Measurements from ENCODE around the gene CS.

Gene CS

DNA sequence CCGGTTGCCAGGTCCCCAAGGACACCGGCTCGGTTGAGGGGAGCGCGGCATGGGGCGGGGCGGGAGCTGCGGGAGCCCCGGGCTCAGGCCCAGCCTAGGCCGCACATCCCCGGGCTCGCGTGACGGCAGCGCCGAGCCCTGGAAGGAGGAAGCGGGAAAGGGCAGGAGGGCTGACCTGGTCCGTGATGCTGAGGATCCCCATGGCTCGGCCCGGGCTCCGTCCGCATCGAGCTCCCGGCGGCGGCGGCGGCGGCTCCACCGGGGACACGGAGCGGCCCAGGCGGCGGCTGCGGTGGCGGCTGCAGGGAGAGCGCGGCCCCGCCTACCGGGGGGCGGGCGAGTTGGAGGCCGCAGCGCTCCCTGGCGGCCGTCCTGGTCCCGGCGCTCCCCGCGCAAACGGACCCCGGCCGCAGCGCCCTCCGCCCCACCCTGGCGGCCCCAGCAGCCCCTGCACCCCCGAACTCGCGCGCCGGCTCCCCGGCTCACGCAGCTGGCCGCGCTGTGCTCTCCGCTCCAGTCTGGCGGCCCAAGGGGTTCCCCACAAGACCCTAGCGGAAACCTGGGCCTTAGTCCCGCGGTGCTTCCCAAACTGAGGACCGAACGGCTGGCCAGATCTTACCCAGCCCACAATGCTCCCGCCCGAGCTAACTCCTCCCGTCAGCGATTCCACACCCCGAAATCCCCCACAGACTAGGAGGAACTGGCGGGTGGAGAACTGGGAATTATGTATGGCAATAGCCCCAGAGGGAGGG is 41.9 kb downstream of the CS start, which contains the start of gene ANKRD52:
Gene ANKRD52, minus strand, starts transcription at position 317 of the 752 bp plus-strand sequence. Its CDS starts 115 bp downstream, at position 202.
- TF ChIP-seq CREB1 (IDR thresholded peaks at IDR 0.05; ENCODE audit: low read depth) (no peak), TEAD4 (IDR thresholded peaks at IDR 0.05) (peak; percentile 3), YY1 (IDR thresholded peaks at IDR 0.05; ENCODE audit: low read depth) (peak; percentile 54; the same call in 1 of the 2 replicates), RAD21 (IDR thresholded peaks at IDR 0.05; ENCODE audit: low read depth) (peak; percentile 11; the same call in 1 of the 2 replicates), TCF12 (IDR thresholded peaks at IDR 0.05; ENCODE audit: low read depth) (no peak; the same call in 1 of the 2 replicates), EGR1 (IDR thresholded peaks at IDR 0.05) (peak; percentile 5; the same call in 1 of the 2 replicates), TAF1 (IDR thresholded peaks at IDR 0.05; ENCODE audit: low read depth) (peak; percentile 59; the same call in 1 of the 2 replicates), CEBPB (IDR thresholded peaks at IDR 0.05) (no peak), NFIC (IDR thresholded peaks at IDR 0.05) (no peak; the same call in 1 of the 2 replicates), EP300 (IDR thresholded peaks at IDR 0.05; ENCODE audit: borderline replicate concordance) (peak; percentile 23; the same call in 1 of the 2 replicates), FOXM1 (IDR thresholded peaks at IDR 0.05; ENCODE audit: borderline replicate concordance, low read depth) (no peak), ZBTB7A (IDR thresholded peaks at IDR 0.05; ENCODE audit: low read depth) (peak; percentile 100)
- TF ChIP-seq, protein P1, sequence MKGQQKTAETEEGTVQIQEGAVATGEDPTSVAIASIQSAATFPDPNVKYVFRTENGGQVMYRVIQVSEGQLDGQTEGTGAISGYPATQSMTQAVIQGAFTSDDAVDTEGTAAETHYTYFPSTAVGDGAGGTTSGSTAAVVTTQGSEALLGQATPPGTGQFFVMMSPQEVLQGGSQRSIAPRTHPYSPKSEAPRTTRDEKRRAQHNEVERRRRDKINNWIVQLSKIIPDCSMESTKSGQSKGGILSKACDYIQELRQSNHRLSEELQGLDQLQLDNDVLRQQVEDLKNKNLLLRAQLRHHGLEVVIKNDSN (IDR thresholded peaks at IDR 0.05), result 0 out of 2 replicates have a peak, but pooled peaks have one; percentile 9
- TF ChIP-seq, protein P2, sequence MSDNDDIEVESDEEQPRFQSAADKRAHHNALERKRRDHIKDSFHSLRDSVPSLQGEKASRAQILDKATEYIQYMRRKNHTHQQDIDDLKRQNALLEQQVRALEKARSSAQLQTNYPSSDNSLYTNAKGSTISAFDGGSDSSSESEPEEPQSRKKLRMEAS (IDR thresholded peaks at IDR 0.05), result peak; percentile 28

GRCh38 chr12:56257491-56258067 is 42.6 kb downstream of the CS start:
- TF ChIP-seq ZBTB7A (IDR thresholded peaks at IDR 0.05; ENCODE audit: low read depth) (peak; percentile 25; the same call in 1 of the 2 replicates), RAD21 (IDR thresholded peaks at IDR 0.05; ENCODE audit: low read depth) (no peak)

DNA sequence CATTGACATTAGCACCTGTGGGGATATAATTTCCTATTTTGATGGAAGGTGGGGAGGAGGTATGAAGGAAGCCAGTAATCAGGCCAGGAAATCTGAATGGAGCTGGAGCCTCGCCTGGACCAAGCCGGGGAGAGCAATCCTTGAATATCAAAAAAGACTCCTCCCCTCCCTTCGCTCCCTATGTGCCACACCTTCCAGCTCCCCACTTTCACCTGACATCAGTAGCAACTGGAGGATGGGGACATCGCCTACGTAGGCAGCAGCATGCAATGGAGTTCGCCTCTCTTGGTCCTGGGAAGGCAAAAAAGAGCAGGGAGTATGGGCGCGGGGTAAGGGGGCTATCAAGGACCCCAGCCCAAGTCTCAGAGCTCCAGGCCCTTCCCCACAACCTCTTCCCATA is 43.1 kb downstream of the CS start:
- TF ChIP-seq REST (IDR thresholded peaks at IDR 0.05; ENCODE audit: low read depth) (no peak), EP300 (IDR thresholded peaks at IDR 0.05; ENCODE audit: borderline replicate concordance) (no peak), ZBTB7A (IDR thresholded peaks at IDR 0.05; ENCODE audit: low read depth) (no peak), TEAD4 (IDR thresholded peaks at IDR 0.05) (no peak), FOXM1 (IDR thresholded peaks at IDR 0.05; ENCODE audit: borderline replicate concordance, low read depth) (no peak), RAD21 (IDR thresholded peaks at IDR 0.05; ENCODE audit: low read depth) (no peak)
- TF ChIP-seq, protein P2 (IDR thresholded peaks at IDR 0.05), result no peak

- no peak for TF ChIP-seq EP300 (IDR thresholded peaks at IDR 0.05; ENCODE audit: borderline replicate concordance)
- TF ChIP-seq, protein P1 (IDR thresholded peaks at IDR 0.05), result no peak
These were observed 43.7 kb downstream of the CS start for GRCh38 chr12:56256326-56256960.

DNA sequence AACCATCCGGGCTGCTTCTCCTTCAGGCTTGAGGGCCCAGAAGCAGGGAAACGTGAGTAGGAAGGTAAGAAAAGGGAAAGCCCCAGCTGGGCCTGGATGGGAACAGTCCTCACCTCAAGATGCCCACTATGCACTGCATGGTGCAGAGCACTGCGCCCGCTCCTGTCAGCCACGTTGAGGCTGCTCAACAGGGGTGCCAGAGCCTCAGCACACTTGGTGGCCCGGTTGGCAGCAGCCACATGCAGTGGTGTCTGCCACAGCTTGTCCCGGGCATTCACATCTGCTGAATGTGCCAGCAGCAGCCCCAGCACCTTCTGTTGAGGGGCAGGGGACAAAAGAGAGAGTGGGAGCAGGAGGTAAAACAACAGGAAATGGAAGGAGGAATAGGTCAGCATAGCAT is 44.5 kb downstream of the CS start:
- TF ChIP-seq TEAD4 (IDR thresholded peaks at IDR 0.05) (no peak), CEBPB (IDR thresholded peaks at IDR 0.05) (no peak), ZBTB7A (IDR thresholded peaks at IDR 0.05; ENCODE audit: low read depth) (no peak), FOXM1 (IDR thresholded peaks at IDR 0.05; ENCODE audit: borderline replicate concordance, low read depth) (no peak), CREB1 (IDR thresholded peaks at IDR 0.05; ENCODE audit: low read depth) (no peak), YY1 (IDR thresholded peaks at IDR 0.05; ENCODE audit: low read depth) (no peak)
- TF ChIP-seq, protein P1 (IDR thresholded peaks at IDR 0.05), result no peak

DNA sequence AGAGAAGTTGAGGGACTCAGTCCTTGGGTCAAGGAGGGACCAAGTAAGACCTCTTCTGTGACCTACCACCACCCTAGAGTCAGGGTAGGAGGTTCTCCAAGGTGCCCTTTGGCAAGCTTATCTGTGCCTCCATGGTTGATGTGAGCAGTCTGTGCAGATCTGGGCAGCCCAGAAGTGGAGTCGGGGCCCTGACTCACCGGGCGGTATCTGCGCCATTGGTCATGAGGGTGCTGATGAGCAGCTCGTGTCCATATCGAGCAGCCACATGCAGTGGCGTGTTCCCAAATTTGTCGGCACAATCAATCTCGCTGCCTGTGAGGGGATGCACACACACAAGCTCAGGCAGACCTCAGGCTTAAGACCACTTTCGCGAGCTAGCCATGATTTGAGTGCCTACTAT is 47.0 kb downstream of the CS start:
- TF ChIP-seq TCF12 (IDR thresholded peaks at IDR 0.05; ENCODE audit: low read depth), result no peak
- TF ChIP-seq, protein P2 (IDR thresholded peaks at IDR 0.05), result no peak
- TF ChIP-seq TAF1 (IDR thresholded peaks at IDR 0.05; ENCODE audit: low read depth), result no peak
- no peak for TF ChIP-seq RAD21 (IDR thresholded peaks at IDR 0.05; ENCODE audit: low read depth)
- TF ChIP-seq, protein P1 (IDR thresholded peaks at IDR 0.05), result no peak
- TF ChIP-seq TEAD4 (IDR thresholded peaks at IDR 0.05), result no peak
- no peak for TF ChIP-seq CEBPB (IDR thresholded peaks at IDR 0.05)
- TF ChIP-seq FOXM1 (IDR thresholded peaks at IDR 0.05; ENCODE audit: borderline replicate concordance, low read depth), result no peak
- no peak for TF ChIP-seq EP300 (IDR thresholded peaks at IDR 0.05; ENCODE audit: borderline replicate concordance)
- no peak for TF ChIP-seq EGR1 (IDR thresholded peaks at IDR 0.05)
- no peak for TF ChIP-seq REST (IDR thresholded peaks at IDR 0.05; ENCODE audit: low read depth)
- TF ChIP-seq CREB1 (IDR thresholded peaks at IDR 0.05; ENCODE audit: low read depth), result no peak
- no peak for TF ChIP-seq YY1 (IDR thresholded peaks at IDR 0.05; ENCODE audit: low read depth)
- no peak for TF ChIP-seq ZBTB7A (IDR thresholded peaks at IDR 0.05; ENCODE audit: low read depth)
- TF ChIP-seq NFIC (IDR thresholded peaks at IDR 0.05), result no peak

All from Ishikawa (cell line).